OCI-LY3 (cell line): ENCODE data around the gene TRIM66.

Experiments
- H2AFZ ChIP-seq: fragments of 200-600, 300-600 bp; shearing (Covaris generic); 2 replicates; pipeline ENCODE4 v1.6.0; 2014; ENCODE audit warnings: antibody characterized with exemption, low read depth, low read length
- H3K27ac ChIP-seq: fragments of 200-600, 300-600 bp; sonication (generic); 2 replicates; pipeline ENCODE4 v1.5.1; 2014; ENCODE audit warnings: mild to moderate bottlenecking, low read length, moderate library complexity, mixed read lengths
- H3K27me3 ChIP-seq: fragments of 200-600, 300-600 bp; sonication (generic); 2 replicates; pipeline ENCODE4 v1.6.1; 2014; ENCODE audit warnings: low read depth, low read length, mixed read lengths
- H3K36me3 ChIP-seq: fragments of 200-600, 300-600 bp; sonication (generic); replicated peaks from 2 replicates; pipeline ENCODE3; 2014; ENCODE audit warnings: low read depth, low read length, mixed read lengths
- H3K4me1 ChIP-seq: fragments of 300-600, 200-600 bp; sonication (generic); 2 replicates; pipeline ENCODE4 v1.6.1; 2014; ENCODE audit warnings: low read length, mixed read lengths
- H3K4me2 ChIP-seq: fragments of 200-600, 300-600 bp; sonication (generic); 2 replicates; pipeline ENCODE4 v1.6.1; 2014; ENCODE audit warnings: low read length, mixed read lengths
- H3K4me3 ChIP-seq: fragments of 300-600, 200-600 bp; sonication (generic); 2 replicates; pipeline ENCODE4 v1.5.1; 2014; ENCODE audit warnings: antibody characterized with exemption, mild to moderate bottlenecking, low read length, moderate library complexity
- H3K79me2 ChIP-seq: fragments of 300-600, 200-600 bp; shearing (Covaris generic); 2 replicates; pipeline ENCODE4 v1.6.1; 2014; ENCODE audit warnings: mild to moderate bottlenecking, low read length, mixed read lengths
- H3K9ac ChIP-seq: fragments of 300-600, 200-600 bp; shearing (Covaris generic); 2 replicates; pipeline ENCODE4 v1.6.0; 2014; ENCODE audit warnings: mild to moderate bottlenecking, low read length, moderate library complexity
- H3K9me3 ChIP-seq: fragments of 200-600, 300-600 bp; shearing (Covaris generic); 2 replicates; pipeline ENCODE4 v1.6.1; 2014; ENCODE audit warnings: low read length, mixed read lengths; ENCODE audit not compliant: insufficient read depth
- H4K20me1 ChIP-seq: fragments of 200-600, 300-600 bp; sonication (generic); 2 replicates; pipeline ENCODE4 v1.6.1; 2016; ENCODE audit warnings: low read length, mixed read lengths; ENCODE audit not compliant: insufficient read depth
- CTCF ChIP-seq: fragments of 200-600, 300-600 bp; sonication (generic); IDR thresholded peaks from 2 replicates; pipeline ENCODE4 v1.5.1; 2014; ENCODE audit warnings: antibody characterized with exemption, low read length, low read depth
- EZH2phosphoT487 ChIP-seq: fragments of 200-600 bp; shearing (Covaris generic); IDR thresholded peaks from 2 replicates; pipeline ENCODE4 v1.6.1; 2018; ENCODE audit warnings: antibody characterized with exemption, mixed run types, low read depth

TRIM66 gene

GRCh38 chr11:8713760-8714454 lies 31.4 kb upstream of the TRIM66 start:
- Histone ChIP-seq H3K36me3 (no peaks in the 10 kb centered on the region), H3K79me2 (no peaks in the 10 kb centered on the region), H3K4me3 (no peak overlapping the region), H3K27me3 (no peaks in the 10 kb centered on the region), H3K4me2 (no peak overlapping the region), H3K4me1 (peaks cover 22% of the 10 kb centered on the region), H3K27ac (no peak overlapping the region), H3K9me3 (no peaks in the 10 kb centered on the region), H2AFZ (no peak overlapping the region), H3K9ac (no peak overlapping the region), H4K20me1 (no peaks in the 10 kb centered on the region)
- no peak for TF ChIP-seq CTCF

- H3K4me3 ChIP-seq = no peak overlapping the region
- no peak overlapping the region for H2AFZ ChIP-seq
Observed at GRCh38 chr11:8712506-8712905, 30.0 kb upstream of the TRIM66 start.

GRCh38 chr11:8711895-8712442 lies 29.5 kb upstream of the TRIM66 start:
- H3K4me2 ChIP-seq = no peak overlapping the region
- H3K9ac ChIP-seq = no peak overlapping the region
- no peak for TF ChIP-seq EZH2phosphoT487
- no peak for TF ChIP-seq CTCF
- no peak overlapping the region for H2AFZ ChIP-seq
- H4K20me1 ChIP-seq = no peaks in the 10 kb centered on the region
- H3K27me3 ChIP-seq = no peaks in the 10 kb centered on the region
- no peaks in the 10 kb centered on the region for H3K36me3 ChIP-seq
- no peak overlapping the region for H3K4me3 ChIP-seq
- peaks cover 14% of the 10 kb centered on the region for H3K4me1 ChIP-seq
- no peak overlapping the region for H3K27ac ChIP-seq
- no peaks in the 10 kb centered on the region for H3K9me3 ChIP-seq
- H3K79me2 ChIP-seq = no peaks in the 10 kb centered on the region

More at GRCh38 chr11:8712506-8712905, 30.0 kb upstream of the TRIM66 start:
- TF ChIP-seq CTCF (no peak), EZH2phosphoT487 (no peak)
- H3K79me2 ChIP-seq = no peaks in the 10 kb centered on the region
- H3K4me2 ChIP-seq = no peak overlapping the region
- H3K9ac ChIP-seq = no peak overlapping the region
- no peaks in the 10 kb centered on the region for H3K36me3 ChIP-seq
- H3K27me3 ChIP-seq = no peaks in the 10 kb centered on the region
- no peaks in the 10 kb centered on the region for H3K9me3 ChIP-seq
- peaks cover 17% of the 10 kb centered on the region for H3K4me1 ChIP-seq
- H3K27ac ChIP-seq = no peak overlapping the region
- no peaks in the 10 kb centered on the region for H4K20me1 ChIP-seq

- Histone ChIP-seq H3K79me2 (no peaks in the 10 kb centered on the region), H3K4me2 (no peak overlapping the region), H3K36me3 (no peaks in the 10 kb centered on the region), H4K20me1 (no peaks in the 10 kb centered on the region), H2AFZ (no peak overlapping the region), H3K27ac (no peak overlapping the region), H3K9me3 (no peaks in the 10 kb centered on the region), H3K4me3 (no peak overlapping the region), H3K9ac (no peak overlapping the region), H3K4me1 (peaks cover 14% of the 10 kb centered on the region), H3K27me3 (no peaks in the 10 kb centered on the region)
- TF ChIP-seq EZH2phosphoT487 (no peak), CTCF (no peak)
Observed at GRCh38 chr11:8709777-8710176, 27.3 kb upstream of the TRIM66 start.
